ENCODE measurements around the gene CETN1. TPM values are rescaled to one million over a fixed set of nuclear protein-coding genes. Genes with fewer than 3 reads are reported as not detected.

Gene CETN1
- not detected for total RNA-seq

DNA sequence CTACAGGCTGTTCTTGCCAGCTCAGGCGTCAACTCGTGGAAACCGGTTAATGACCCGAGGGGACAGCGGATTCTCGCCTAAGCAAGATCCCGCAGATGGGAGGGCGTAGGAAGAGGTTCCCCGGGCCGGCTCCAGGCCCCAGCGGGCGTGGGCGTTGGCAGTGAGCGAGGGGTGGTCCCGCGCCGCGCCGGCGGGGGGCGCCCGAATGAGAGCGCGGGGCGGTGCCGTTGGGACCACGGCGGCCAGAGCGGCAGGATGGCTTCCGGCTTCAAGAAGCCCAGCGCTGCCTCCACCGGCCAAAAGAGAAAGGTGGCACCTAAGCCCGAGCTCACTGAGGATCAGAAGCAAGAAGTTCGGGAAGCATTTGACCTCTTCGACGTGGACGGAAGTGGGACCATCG lies at the start of gene CETN1:
TSS of gene CETN1 (plus strand) at position 227 of the 400 bp plus-strand sequence. CDS start at position 256, 29 bp downstream.

Other genes starting within 250 kb of the CETN1 start
- 5.0 TPM for gene COLEC12, start 79.7 kb upstream of the CETN1 start, total RNA-seq
- 0.94 TPM for gene CLUL1, start 16.6 kb downstream of the CETN1 start, total RNA-seq
- gene TYMS, start 77.3 kb downstream of the CETN1 start, total RNA-seq: 7.5 TPM
- 5.9 TPM for gene ENOSF1, start 132.2 kb downstream of the CETN1 start, total RNA-seq
- 41.6 TPM for gene YES1, start 231.9 kb downstream of the CETN1 start, total RNA-seq